C4-2B (cell line): Measurements from ENCODE around the gene GNG4.

Experiments used
- CTCF ChIP-seq: fragments of 450-650 bp; conservative IDR thresholded peaks from 2 replicates; pipeline ENCODE4 v1.5.1; 2017; ENCODE audit warnings: mild to moderate bottlenecking
- ZFX ChIP-seq: fragments of 450-650 bp; IDR thresholded peaks from 2 replicates; pipeline ENCODE4 v1.6.1; 2017

DNA sequence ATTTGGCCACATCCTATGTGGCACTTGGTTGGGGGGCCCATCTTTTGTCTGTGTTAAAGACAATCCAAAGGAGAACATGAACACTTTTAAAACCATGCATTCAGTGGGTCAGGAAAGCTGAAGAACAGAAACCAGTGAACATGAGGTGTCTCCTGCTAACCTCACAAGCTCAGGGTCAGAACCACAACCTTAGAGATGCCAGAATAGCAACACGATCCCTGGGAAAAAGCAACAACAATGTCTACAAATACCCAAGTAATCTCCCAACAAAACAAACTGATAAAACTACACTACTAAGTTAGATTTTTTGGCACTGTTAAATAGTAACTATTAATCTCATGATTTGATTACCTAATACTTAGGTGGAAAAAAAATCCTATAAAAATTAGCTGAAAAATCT lies 34.1 kb upstream of the GNG4 start:
- no peak for TF ChIP-seq CTCF
- TF ChIP-seq ZFX, result no peak
